ENCODE results near the gene DCDC2. TPM values are rescaled to one million over a fixed set of nuclear protein-coding genes. Genes with fewer than 3 reads are reported as not detected.
A peak's percentile ranks its signal among the peaks of the same experiment; 100 is the strongest.

The DCDC2 gene
- total RNA-seq, 1 donor from 2014 or later, result 4.5 TPM

- Mint-ChIP-seq H3K4me3 (ENCODE audit: unreplicated experiment) (peak overlapping the region; percentile 24), H3K27me3 (ENCODE audit: low read depth, unreplicated experiment) (peaks cover 15% of the 10 kb centered on the region), H3K36me3 (ENCODE audit: low read depth, unreplicated experiment) (no peaks in the 10 kb centered on the region), H3K4me1 (ENCODE audit: low read depth, unreplicated experiment) (peaks cover 5% of the 10 kb centered on the region), H3K9me3 (ENCODE audit: unreplicated experiment) (no peaks in the 10 kb centered on the region), H3K27ac (ENCODE audit: unreplicated experiment) (no peak overlapping the region)
- Histone ChIP-seq H3K27me3 (ENCODE audit: insufficient read depth, low read length) (peaks cover 10% of the 10 kb centered on the region), H3K4me1 (ENCODE audit: insufficient read depth, low read length) (peaks cover 3% of the 10 kb centered on the region), H3K4me2 (ENCODE audit: low read length) (no peak overlapping the region), H2AFZ (ENCODE audit: low read depth, low read length) (no peak overlapping the region), H3K9me3 (ENCODE audit: insufficient read depth, low read depth, low read length) (no peaks in the 10 kb centered on the region), H3K4me3 (ENCODE audit: insufficient read depth, low read depth, low read length) (no peak overlapping the region), H3K9ac (ENCODE audit: low read length) (no peak overlapping the region), H3K36me3 (ENCODE audit: insufficient read depth, low read length) (no peaks in the 10 kb centered on the region), H3K79me2 (ENCODE audit: insufficient read depth, low read length) (no peaks in the 10 kb centered on the region), H4K20me1 (ENCODE audit: insufficient read depth, low read length) (no peaks in the 10 kb centered on the region), H3K27ac (ENCODE audit: low read depth, low read length) (no peak overlapping the region)
- DNase-seq (ENCODE audit: low read depth) (no peak), FAIRE-seq (no peak)
- no peak for TF ChIP-seq CTCF (IDR thresholded peaks at IDR 0.05; ENCODE audit: insufficient read depth, low read depth, low read length)
- no peak for TF ChIP-seq EZH2 (IDR thresholded peaks at IDR 0.05; ENCODE audit: insufficient read depth, low read length)
These were observed 1.4 kb downstream of the DCDC2 start for GRCh38 chr6:24356310-24356973.

GRCh38 chr6:24355393-24355792, 2.5 kb downstream of the DCDC2 start:
- Histone ChIP-seq H4K20me1 (ENCODE audit: insufficient read depth, low read length) (no peaks in the 10 kb centered on the region), H3K36me3 (ENCODE audit: insufficient read depth, low read length) (no peaks in the 10 kb centered on the region), H3K4me3 (ENCODE audit: insufficient read depth, low read depth, low read length) (no peak overlapping the region), H3K4me2 (ENCODE audit: low read length) (no peak overlapping the region), H3K79me2 (ENCODE audit: insufficient read depth, low read length) (no peaks in the 10 kb centered on the region), H3K4me1 (ENCODE audit: insufficient read depth, low read length) (peaks cover 3% of the 10 kb centered on the region), H3K9ac (ENCODE audit: low read length) (no peak overlapping the region), H3K9me3 (ENCODE audit: insufficient read depth, low read depth, low read length) (no peaks in the 10 kb centered on the region), H2AFZ (ENCODE audit: low read depth, low read length) (no peak overlapping the region), H3K27ac (ENCODE audit: low read depth, low read length) (no peak overlapping the region), H3K27me3 (ENCODE audit: insufficient read depth, low read length) (peaks cover 10% of the 10 kb centered on the region)
- no peak for TF ChIP-seq EZH2 (IDR thresholded peaks at IDR 0.05; ENCODE audit: insufficient read depth, low read length)
- no peak for TF ChIP-seq CTCF (IDR thresholded peaks at IDR 0.05; ENCODE audit: insufficient read depth, low read depth, low read length)
- H3K4me1 Mint-ChIP-seq (ENCODE audit: low read depth, unreplicated experiment), result peaks cover 5% of the 10 kb centered on the region
- H3K27ac Mint-ChIP-seq (ENCODE audit: unreplicated experiment), result no peak overlapping the region
- DNase-seq (ENCODE audit: low read depth) (no peak), FAIRE-seq (no peak)
- H3K9me3 Mint-ChIP-seq (ENCODE audit: unreplicated experiment), result no peaks in the 10 kb centered on the region
- no peak overlapping the region for H3K4me3 Mint-ChIP-seq (ENCODE audit: unreplicated experiment)
- H3K27me3 Mint-ChIP-seq (ENCODE audit: low read depth, unreplicated experiment), result peaks cover 15% of the 10 kb centered on the region
- H3K36me3 Mint-ChIP-seq (ENCODE audit: low read depth, unreplicated experiment), result no peaks in the 10 kb centered on the region

GRCh38 chr6:24353861-24354260, 4.0 kb downstream of the DCDC2 start:
- Histone ChIP-seq H3K36me3 (ENCODE audit: insufficient read depth, low read length) (no peaks in the 10 kb centered on the region), H4K20me1 (ENCODE audit: insufficient read depth, low read length) (no peaks in the 10 kb centered on the region), H3K27ac (ENCODE audit: low read depth, low read length) (no peak overlapping the region), H3K9me3 (ENCODE audit: insufficient read depth, low read depth, low read length) (no peaks in the 10 kb centered on the region), H3K4me1 (ENCODE audit: insufficient read depth, low read length) (no peaks in the 10 kb centered on the region), H3K9ac (ENCODE audit: low read length) (no peak overlapping the region), H3K27me3 (ENCODE audit: insufficient read depth, low read length) (peaks cover 10% of the 10 kb centered on the region), H3K4me3 (ENCODE audit: insufficient read depth, low read depth, low read length) (no peak overlapping the region), H3K4me2 (ENCODE audit: low read length) (no peak overlapping the region), H3K79me2 (ENCODE audit: insufficient read depth, low read length) (no peaks in the 10 kb centered on the region), H2AFZ (ENCODE audit: low read depth, low read length) (no peak overlapping the region)
- FAIRE-seq (no peak), DNase-seq (ENCODE audit: low read depth) (no peak)
- no peaks in the 10 kb centered on the region for H3K9me3 Mint-ChIP-seq (ENCODE audit: unreplicated experiment)
- H3K27ac Mint-ChIP-seq (ENCODE audit: unreplicated experiment), result no peak overlapping the region
- peaks cover 5% of the 10 kb centered on the region for H3K4me1 Mint-ChIP-seq (ENCODE audit: low read depth, unreplicated experiment)
- TF ChIP-seq CTCF (IDR thresholded peaks at IDR 0.05; ENCODE audit: insufficient read depth, low read depth, low read length) (no peak), EZH2 (IDR thresholded peaks at IDR 0.05; ENCODE audit: insufficient read depth, low read length) (no peak)
- peaks cover 18% of the 10 kb centered on the region for H3K27me3 Mint-ChIP-seq (ENCODE audit: low read depth, unreplicated experiment)
- no peaks in the 10 kb centered on the region for H3K36me3 Mint-ChIP-seq (ENCODE audit: low read depth, unreplicated experiment)
- no peak overlapping the region for H3K4me3 Mint-ChIP-seq (ENCODE audit: unreplicated experiment)
